ENCODE results near the gene UNCX.

UNCX gene

DNA sequence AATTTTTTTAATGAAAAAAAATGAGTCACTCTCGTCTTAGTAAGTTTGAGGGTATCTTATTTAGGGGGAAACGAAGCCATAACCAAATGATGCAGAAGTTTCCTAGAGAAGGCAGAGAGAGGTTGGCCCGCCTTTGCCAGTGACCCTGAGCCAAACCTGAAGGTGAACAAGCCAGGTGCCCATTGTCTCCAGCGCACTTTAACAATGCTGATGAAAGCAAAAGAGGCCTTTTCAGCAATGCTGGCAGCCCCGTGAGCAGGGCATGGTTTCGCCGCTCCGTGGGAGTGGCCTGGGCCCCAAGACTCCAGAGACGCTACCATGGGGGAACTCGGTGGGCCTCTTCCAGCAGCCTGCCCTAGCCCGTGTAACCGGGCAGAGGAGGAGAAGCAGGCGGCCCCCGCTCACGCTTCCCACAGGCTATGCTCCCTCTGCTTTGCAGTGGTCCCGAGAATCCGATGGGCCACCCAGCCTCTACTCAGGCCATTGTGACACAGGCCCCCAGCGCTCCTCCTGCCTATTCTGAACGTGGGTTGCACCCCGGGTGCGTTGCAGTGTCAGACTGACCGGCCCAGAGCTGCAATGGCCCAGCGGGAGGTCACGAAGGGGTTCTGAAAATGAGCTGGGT, 14.0 kb upstream of the UNCX start:
- DNase-seq = no peak

DNA sequence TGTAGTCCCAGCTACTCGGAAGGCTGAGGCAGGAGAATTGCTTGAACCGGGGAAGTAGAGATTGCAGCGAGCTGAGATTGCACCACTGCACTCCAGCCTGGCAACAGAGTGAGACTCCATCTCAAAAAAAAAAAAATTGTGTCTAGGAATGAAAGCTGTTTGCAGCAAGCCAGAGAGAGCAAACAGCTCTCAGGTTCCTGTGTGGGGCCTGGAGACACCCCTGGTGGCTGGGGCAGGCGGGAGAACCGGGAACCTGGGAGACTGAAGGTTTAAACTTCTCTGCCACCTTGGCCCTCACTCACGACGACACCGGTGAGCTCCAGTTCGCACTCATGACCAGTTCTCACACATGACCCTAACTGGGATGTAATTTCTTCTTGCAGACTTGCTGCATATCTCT, 13.2 kb upstream of the UNCX start:
- no peak for DNase-seq

DNA sequence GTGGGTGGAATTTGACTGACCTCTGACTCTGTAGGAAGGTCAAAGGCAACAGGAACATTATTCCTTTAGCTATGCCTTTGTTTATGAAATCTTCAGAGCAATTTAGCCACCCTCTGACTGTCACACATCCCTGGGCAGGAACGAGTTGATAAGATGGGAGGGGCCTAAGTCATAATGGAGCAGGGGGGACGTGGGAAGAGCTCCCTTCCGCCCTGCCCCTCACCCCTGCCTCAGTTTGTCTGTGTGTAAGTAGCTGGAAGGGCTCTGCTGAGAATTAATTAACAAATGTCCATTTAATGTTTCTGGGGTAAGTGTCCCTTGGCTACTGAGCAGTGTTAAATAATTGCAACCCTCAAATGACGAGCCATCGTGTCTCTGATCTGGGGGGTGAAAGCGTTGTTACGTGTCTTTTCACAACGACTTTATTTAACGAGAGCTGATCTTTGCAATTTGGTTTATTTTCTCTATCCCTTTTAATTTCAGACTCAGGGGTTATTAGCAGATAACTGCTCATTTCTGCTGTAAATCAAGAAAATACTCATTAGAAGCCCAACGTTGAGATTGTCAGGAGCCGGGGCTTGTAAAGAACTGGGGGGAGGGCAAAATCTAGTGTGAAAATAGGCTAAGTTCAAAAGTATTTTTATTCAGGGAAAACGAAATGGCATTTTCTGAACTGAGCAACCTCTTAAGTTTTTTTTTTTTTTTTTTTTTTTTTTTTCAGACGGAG, 12.5 kb upstream of the UNCX start:
- DNase-seq = no peak

DNA sequence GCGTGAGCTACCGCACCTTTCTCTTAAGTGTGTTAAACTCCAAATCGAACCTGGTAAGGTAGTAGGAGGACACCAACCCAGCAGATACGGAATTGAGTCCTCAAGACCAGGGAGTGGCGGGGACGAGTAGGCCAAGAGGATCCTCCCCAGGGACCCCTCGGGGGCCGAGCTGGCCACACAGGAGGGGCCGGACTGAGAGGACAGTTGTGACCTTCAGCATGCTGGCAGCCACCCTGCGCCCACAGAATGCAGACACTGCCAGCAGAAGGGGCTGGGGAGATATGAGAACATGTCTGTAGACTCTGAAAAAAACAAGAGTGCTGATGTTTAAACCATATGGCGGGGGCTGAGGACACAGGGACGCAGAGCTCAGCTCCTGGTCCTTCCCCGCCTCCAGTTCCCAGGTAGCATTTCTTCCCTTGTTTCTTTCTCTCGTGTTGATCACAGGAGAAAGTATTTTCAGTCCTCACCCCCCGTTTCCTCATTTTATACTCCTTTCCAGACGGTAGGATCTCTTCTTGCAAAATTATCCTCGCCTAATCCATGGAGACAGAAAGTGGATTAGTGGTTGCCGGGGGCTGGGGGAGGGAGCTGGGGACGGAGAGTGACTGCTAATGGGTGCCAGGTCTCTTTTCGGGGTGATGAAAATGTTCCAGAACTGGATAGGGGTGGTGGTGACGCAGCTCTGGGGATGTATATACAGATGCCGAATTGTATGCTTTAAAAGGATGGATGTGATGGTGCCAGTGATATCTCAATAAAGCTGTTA, 11.5 kb upstream of the UNCX start:
- DNase-seq = no peak

DNA sequence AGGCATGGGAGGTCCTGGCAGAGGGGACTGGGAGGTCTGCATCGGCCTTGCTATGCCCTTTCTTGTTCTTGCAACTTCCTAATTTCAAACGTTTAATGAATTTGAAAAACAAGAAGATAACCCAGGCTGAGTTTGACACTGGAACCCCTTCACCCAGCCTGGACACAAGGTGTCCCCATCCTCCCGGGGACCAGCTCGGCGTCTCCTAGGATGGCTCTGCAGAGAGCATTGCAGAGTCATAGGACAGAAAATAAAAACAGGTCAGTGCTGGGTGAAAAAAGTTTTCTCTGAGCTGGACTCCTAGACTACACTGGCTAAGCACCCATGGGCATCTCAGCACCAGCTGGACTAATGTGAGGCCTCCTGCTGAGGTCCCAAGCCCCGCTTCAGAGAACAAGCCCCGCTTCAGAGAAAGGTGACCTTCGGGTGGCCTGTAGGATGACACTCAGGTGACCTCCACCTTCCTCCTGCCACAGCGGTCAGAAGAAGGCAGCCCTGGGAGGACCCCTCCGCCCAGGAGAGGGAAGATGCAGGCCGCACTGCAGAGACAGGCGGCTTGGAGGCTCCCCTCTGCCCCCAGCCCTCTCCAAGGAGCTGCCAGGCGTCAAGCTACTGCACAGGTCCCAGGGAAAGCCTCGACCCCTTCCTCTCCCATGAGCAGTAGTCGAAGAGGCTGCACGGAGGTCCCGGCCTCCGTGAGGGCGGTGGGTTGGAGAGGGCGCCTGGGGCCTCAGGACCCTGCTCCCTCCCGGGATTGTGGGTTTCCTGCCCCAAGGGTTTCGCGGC, 9.3 kb upstream of the UNCX start:
- no peak for DNase-seq

DNA sequence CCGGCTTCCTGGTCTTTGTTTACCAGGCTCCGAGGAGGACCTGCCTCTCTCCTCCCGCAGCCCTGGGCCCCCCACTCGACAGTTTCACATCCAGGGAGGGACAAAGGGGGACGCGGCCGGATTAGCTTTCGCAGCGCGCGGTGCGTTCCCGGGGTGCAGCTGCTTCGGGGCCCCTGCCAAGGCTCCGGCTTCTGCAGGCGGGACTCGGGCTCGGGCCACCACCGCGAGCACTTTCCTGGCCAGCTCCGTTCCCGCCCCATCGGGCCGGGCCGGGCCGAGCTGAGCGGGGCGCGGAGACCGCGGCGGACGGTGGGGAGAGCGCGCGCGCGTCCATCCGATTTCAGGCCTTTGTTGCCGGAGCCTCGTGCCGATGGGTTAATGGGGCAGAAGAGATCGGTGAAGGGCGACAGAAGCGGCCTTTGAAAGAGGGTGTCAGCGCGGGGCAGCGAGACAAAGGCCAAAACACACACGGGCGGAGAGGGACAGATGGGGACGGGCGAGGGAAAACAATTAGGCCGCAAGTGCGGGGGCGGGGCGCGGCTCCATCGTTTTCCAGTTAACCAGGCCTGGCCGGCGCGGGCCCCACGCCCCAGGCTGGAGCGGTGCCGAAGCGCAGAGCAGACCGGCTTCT, 8.5 kb upstream of the UNCX start:
- DNase-seq = no peak

DNA sequence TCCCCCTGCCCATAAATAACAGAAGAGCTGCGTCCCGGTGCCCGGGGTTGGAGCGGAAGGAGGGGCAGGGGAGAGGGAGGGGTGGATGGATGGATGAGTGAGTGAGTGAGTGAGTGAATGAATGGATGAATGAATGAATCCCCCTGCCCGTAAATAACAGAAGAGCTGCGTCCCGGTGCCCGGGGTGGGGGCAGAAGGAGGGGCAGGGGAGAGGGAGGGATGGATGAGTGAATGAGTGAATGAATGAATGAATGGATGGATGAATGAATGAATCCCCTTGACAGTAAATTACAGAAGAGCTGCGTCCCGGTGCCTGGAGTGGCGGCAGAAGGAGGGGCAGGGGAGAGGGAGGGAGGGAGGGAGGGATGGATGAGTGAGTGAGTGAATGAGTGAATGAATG, 7.6 kb upstream of the UNCX start:
- no peak for DNase-seq

DNA sequence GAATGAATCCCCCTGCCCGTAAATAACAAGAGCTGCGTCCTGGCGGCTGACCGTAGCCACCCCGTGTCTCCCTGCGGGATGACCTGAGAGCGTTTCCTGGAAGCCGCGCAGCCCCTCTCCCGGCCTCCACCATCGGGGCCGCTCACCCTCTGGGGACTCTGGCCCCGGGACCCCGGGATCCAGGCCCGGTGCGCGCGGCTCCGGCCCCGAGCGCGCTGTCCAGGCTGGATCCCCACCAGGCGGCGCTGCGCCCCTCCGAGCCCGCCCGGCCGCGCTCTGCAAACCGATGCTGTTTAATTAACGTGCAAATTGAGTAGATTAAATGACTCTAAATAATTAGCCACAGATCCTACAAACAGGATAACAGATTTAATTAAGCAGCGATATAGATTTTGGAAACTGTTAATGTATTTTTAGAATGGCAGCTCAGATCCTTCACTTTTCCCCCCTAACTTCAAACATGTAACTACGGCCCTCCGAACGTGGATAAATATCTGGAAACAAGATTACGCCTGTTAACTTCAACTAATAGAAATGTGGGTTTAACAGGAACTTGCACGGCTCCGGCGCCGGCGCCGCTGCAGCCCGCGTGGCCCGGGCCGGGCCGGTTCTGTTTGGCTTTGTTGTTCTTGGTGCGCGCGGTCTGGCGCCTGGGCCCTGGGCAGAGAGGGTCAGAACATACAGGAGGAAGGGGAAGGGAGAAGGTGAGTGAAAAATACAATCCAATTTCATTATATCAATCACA, 7.1 kb upstream of the UNCX start:
- DNase-seq = no peak

DNA sequence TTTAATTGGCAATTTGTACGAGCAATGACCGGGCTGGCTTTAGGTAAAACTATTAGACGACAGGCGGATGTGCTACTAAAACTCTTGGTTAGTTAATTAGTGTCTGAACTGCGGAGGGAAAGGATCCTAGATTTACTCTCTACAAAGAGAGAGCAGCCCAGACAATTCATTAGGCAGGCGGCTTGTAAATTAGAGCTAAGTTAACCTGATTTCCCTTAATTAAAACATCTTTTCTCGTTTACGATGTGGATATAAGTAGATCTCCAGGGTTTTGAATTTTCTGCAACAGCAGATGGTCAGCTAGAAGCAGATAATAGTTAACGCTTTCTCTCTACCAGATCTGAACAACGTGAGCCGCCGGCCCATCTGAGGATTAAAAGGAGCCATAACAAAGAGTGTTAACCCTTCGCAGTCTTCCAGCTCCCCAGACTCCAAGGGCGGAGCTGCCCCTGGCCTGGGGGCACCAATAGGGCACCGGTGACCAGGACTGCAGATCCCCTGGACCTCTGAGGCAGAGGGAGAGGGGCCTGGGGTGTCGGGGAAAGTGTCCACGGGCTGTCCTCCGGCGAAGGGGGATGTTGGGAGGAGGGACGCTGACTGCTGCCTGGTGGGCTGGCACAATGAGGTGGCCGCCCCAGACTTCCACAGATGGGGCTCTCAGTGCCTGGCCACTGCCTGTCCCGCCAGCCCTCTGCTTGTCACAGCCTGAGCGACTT, 6.3 kb upstream of the UNCX start:
- no peak for DNase-seq

DNA sequence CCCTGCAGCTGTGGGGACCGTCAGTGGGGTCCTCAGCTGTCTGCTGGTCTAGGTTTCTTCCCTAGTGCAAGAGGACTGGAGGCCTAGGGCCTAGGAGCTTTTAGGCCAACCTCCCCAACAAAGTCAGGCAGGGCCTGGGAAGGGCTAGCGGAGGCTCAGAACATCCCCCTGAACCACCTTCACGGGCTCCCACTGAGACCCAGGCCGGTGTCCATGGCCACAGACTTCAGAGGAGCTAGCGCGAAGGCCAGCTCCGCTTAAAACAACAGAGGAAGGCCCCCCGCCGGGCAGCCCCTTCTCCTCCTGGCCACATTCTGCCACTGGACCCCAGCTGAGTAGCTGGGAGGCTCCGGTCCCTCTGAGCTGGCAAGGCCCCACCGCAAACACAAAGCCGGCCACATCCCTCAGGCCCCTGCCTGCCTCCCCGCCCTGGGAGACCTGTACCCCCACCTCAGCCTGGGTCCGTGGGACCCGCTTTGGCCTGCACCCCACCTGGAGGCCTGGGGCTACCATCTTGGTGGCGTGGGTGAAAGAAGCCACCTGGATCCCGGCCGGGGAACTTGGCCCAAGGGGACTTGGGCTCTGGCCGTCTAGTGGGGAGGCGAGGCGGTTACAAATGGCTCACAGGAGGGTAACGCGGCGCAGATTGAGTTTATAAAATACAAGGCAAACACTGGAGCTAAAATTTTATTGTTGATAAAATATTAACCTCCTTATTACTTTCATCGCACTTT, 5.4 kb upstream of the UNCX start:
- no peak for DNase-seq

DNA sequence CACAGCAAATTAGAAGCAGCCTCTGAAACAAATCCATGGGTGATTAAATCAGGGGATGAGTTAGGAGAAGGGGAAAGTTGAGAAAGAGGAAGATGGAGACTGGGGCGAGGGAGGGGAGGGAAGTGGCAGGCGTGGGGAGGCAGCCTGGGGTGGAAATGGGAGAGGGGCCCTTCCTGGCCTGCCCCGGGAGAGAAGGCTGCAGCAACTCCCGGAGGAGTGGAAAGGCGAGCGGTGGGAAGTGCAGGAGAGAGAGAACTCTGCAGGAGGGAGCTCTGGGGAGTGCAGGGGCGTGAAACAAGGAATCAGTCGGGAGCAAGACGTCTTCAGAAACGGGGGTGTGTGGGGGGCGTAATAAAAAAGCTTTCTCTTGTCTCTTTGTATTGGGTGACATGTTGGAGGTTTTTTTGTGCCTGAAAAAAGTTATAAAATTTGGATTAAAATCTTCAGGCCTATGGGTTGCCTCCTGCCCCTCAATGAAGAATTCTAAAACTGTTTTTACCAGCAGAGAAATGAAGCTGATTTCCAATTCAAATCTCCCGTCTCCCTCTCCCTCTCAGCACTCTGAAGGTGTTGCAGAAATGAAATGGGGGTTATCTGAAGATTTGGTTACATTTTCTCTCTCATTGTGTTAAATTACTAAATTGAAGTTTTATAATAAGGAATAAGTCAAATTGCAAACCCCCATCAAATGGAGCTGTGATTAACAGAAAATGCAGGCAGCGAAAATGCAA, 4.7 kb upstream of the UNCX start:
- no peak for DNase-seq

DNA sequence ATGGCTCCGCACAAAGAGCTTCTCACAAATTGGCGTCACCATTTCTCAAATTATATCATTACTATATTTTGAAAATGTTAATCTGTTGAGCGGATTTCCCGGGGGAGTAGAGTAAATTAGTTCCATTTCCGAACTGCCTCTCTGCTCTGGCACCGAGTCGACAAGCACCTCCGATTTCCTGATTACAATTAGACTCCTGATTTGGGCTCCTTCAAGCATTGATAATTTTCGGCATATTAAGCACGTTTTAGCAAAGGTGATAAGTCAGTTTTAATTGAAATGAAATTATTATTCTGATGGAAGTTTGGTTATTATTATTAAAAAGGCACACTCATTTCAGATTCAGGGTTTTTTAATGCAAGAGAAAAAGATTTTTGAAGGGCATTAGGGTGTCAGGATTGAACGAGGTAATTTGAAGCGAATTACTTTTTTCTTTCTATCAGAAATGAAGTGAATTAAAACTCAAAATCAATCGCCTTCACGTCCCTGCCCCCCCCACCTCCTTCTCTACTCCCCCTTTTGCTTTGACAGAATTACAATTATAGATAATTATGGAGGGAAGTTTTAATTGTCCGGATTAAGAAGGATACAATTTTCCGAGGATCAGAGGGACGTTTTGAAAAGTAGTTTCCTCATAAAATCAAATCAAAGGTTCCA, 4.0 kb upstream of the UNCX start:
- no peak for DNase-seq

DNA sequence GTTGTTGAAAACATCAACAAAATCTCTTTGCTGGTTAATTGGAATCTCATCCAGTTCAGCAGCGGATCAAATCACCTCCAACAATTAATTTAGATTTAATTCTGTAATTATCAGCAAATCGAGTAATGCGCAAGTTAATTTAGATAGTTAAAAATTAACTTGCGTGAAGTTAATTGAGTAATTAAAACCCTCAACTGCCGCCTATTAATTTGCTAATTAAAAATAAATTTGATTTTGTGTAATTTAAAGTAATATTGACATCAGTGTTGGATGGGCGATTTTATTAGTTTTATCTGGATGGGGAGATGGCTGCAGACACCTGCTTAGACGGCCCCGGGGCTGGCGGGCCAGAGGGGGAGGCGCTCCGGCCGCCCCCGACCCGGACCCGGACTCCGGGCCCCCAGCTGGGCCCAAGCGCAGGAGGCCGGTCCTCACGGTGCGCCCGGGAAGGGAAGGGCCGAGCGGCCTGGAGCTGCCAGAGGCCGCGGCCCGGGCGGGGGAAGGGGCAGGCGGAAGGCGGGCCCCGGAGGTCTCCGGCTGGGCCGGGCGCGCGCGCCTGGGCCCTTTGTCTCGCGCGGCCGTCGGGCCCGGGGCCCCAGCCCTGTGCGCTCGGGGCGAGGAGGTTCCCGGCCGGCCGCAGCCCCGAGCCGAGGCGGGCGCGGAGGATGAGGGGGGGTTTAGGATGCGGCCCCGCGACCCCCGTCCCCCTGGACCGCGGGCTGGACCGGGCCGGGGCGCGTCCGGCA, 3.3 kb upstream of the UNCX start:
- DNase-seq = no peak

DNA sequence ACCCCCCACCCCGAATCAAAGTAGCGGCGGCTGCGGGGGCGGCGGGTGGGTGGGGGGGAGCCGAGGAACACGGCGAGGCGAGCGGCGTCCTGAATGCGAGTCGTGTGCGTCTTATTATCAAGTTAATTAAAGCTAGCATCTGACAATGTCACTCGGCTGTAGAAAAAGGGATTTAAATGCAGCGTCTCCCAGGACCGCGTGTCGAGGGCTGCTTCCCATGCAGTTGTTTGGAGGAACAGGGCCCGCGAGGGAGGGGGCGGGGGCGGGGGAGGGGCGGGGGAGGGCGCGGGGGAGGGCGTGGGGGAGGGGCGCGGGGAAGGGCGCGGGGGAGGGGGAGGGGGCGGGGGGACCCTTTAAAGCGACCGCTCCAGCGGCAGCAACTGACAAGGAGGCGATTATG, 2.7 kb upstream of the UNCX start:
- no peak for DNase-seq

DNA sequence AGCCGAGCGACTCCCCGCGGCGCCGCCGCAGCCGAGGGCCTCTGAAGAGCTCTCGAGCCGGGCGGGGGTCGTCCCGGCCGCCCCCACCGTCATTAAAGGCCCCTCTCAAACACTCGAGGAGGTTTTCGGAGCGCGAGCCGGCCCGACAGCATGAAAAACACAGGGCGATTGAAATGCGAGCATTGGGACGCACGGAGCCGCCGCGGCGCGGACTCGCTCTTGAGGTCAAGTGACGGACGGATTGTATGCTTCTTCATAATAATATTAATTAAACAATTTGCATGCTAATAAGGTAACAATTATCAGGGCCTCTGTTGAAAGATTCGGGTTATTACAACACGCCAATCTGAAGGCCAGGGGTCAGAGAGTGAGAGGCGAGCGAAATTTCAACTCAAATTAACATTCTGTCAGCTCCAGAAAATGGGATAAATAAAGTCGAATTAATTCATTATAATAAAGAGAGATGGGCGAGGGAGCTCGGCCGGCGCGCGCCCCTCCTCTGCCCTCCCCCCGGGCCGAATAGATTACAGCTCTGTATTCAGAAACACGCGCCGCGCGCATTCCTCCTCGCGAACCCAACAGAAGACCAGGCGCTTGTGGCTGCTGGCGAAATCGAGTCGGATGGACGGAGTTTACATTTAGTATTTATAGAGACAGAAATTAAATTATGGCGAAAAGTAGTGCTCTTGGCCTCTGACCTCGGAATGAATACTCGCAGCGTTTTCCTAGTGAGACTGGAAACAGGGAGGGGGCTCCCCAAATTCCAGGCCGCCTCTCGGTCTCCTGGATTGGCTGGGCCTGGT, 2.1 kb upstream of the UNCX start:
- DNase-seq = no peak

DNA sequence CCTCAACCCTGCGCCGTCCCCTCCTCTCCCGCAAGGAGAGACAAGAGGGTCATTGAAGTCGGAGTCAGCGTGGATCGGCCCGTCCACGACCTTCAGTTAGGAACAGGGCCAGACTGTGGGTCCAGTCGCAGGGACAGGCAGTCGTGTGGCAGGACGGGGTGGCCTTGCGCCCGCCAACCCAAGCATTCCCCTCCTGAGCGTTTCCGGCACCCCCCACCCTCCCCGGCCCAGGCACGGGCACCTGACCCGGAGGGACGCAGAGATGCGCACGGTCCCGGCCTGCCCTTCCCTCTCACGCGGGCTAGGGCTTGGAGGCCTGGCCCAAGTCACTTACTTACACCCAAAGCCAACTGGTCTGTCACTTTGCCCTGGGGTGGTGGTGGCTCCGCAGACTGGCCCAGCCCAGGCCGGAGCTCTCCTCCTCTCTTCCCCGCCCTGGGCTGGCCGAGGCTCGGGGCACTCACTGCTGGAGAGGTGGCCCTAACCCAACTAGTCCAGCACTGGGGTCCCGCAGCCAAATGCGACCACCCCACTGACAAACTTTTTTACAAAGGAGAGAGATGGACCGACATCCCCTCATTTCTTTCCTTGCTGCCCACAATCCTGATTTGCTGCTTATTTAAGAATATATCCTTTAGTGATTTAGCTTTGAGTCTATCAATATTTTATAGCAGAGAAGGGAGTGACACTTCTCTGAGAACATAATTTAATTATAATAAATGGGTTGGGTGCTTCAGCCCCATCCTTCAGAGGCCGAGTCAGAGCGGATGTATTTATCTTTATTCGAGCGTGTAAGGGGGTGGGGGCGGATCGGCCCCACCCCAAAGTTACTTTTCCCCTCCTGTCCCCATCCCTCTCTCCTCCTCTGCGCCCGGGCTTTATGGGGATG, 1.2 kb upstream of the UNCX start:
- DNase-seq = no peak

DNA sequence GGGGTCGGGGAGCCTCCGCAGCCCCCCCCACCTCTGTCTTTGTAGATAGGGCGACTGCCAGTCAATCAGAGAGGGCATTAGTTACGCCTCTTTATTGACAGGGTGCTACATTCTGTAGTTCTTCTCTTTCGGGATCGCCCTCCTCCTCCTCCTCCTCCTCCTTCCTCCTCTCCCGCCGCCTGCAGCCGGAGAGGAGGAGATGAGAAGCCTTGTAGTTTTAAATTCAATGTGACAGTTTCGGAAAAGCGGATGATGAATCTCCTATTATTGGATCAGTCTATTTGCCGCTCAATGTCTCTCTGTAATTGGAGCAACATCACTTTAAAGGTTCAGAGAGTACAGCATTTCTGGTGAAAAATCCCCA, 587 bp upstream of the UNCX start:
- no peak for DNase-seq
